Fibroblast of lung (primary cell): ENCODE results near the gene PCDHA1. TPM values are rescaled to one million over a fixed set of nuclear protein-coding genes. Genes with fewer than 3 reads are reported as not detected.

Experiments
- DNase-seq, 2 donors: peaks; one replicate each; pipeline versions ENCODE4 v3.0.0 to v3.0.0-alpha.2; 2010; ENCODE audit warnings: low read depth in 2 of 2
- H2AFZ ChIP-seq: 2 replicates; pipeline ENCODE4 v1.5.1; 2012; ENCODE audit warnings: low read length, control low read depth, inconsistent platforms
- H3K27ac ChIP-seq: 2 replicates; pipeline ENCODE4 v1.5.1; 2011; ENCODE audit warnings: low read length, control low read depth; ENCODE audit not compliant: insufficient read depth
- H3K27me3 ChIP-seq: 2 replicates; pipeline ENCODE4 v1.5.1; 2011; ENCODE audit warnings: mild to moderate bottlenecking, low read length; ENCODE audit not compliant: control insufficient read depth, insufficient read depth
- H3K36me3 ChIP-seq: 2 replicates; pipeline ENCODE4 v1.5.1; 2011; ENCODE audit warnings: low read length; ENCODE audit not compliant: control insufficient read depth, insufficient read depth
- H3K4me1 ChIP-seq: 2 replicates; pipeline ENCODE4 v1.5.1; 2011; ENCODE audit warnings: low read length; ENCODE audit not compliant: control insufficient read depth, insufficient read depth; ENCODE audit errors: extremely low read depth
- H3K4me2 ChIP-seq: 2 replicates; pipeline ENCODE4 v1.5.1; 2011; ENCODE audit warnings: low read length, control low read depth; ENCODE audit not compliant: insufficient read depth; ENCODE audit errors: extremely low read depth
- H3K4me3 ChIP-seq, 4 experiments: fragments of 200-600 bp in 1 of 4; sonication (generic) in 1 of 4; replicated peaks in 1 of 4; 2 replicates each; pipeline ENCODE4 v1.5.1; 2011 to 2016; ENCODE audit warnings: low read length in 4 of 4, low read depth in 3 of 4, mild to moderate bottlenecking in 3 of 4, control low read depth in 2 of 4, inconsistent platforms in 1 of 4, mixed read lengths in 1 of 4; ENCODE audit not compliant: insufficient read depth in 1 of 4; ENCODE audit errors: control extremely low read depth in 1 of 4
- H3K79me2 ChIP-seq: 2 replicates; pipeline ENCODE4 v1.5.1; 2012; ENCODE audit warnings: mild to moderate bottlenecking, low read length, inconsistent platforms; ENCODE audit not compliant: control insufficient read depth, insufficient read depth
- H3K9ac ChIP-seq: 2 replicates; pipeline ENCODE4 v1.5.1; 2011; ENCODE audit warnings: mild to moderate bottlenecking, low read length, control low read depth; ENCODE audit not compliant: insufficient read depth
- H3K9me3 ChIP-seq: 2 replicates; pipeline ENCODE4 v1.5.1; 2012; ENCODE audit warnings: low read depth, low read length; ENCODE audit not compliant: control insufficient read depth, insufficient read depth
- H4K20me1 ChIP-seq: 2 replicates; pipeline ENCODE4 v1.5.1; 2011; ENCODE audit warnings: low read length; ENCODE audit not compliant: control insufficient read depth, insufficient read depth; ENCODE audit errors: extremely low read depth
- EZH2 ChIP-seq: IDR thresholded peaks from 2 replicates; pipeline ENCODE4 v1.5.1; 2012; ENCODE audit warnings: low read length, control low read depth, mild to moderate bottlenecking; ENCODE audit errors: missing control alignments
- polyA plus RNA-seq, 2 donors: library from polyadenylated mRNA; depleted of rRNA in 1 of 2; stranded (reverse) in 1 of 2; unstranded in 1 of 2; fragments of >200 nt; gene quantifications; 2 replicates each; pipeline ENCODE4 v1.2.1, GENCODE V29; 2011 to 2012; ENCODE audit warnings: missing spikeins in 1 of 2
- total RNA-seq: library from RNA; depleted of rRNA; stranded (reverse); fragments of >200 nt; gene quantifications from 2 replicates; pipeline ENCODE4 v1.2.1, GENCODE V29; 2014
- TF ChIP-seq, protein P1 (sequence below), 2 donors: IDR thresholded peaks in 1 of 2; conservative IDR thresholded peaks in 1 of 2; 1 replicate in 1 of 2; 2 replicates in 1 of 2; pipeline ENCODE4 v1.5.1; 2011 to 2012; ENCODE audit warnings: low read length in 2 of 2, control low read depth in 1 of 2, inconsistent platforms in 1 of 2, low read depth in 1 of 2, mild to moderate bottlenecking in 1 of 2

The PCDHA1 gene
- total and polyA plus RNA-seq, 2 donors (not counting 1 experiment from before 2014, with no cell fraction given): under 0.01 to 0.12 TPM

DNA sequence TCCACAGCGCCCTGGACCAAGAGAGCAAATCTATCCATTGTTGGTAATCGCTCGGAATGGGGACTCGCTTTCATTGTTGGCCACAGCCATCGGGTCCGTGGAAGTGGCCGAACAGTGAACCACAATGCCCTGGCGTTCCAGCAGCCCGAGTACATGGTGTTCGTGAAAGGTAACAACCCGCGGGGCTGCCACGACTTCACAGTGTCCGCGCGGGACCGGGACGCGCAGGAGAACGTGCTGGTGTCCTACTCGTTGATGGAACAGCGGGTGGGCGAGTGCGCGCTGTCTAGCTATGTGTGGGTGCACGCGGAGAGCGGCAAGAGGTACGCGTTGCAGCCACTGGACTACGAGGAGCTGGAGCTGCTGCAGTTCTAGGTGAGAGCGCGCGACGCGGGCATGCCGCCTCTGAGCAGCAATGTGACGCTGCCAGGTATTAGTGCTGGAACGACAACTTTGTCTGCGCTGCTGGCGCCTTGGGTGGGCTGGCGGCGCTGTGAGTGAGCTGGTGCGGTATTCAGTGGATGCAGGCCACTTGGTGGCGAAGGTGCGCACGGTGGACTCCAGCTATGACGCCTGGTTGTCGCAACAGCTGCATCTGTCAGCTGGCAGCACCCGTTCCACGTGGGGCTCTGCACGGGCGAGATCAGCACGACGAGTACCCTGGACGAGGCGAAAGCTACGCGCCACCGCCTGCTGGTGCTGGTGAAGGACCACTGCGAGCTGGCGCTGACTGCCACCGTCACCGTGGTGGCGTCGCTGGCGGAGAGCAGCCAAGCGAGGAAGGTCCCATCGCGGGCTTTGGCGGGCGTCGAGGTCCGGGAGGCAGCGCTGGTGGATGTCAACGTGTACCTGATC lies 76.7 kb downstream of the PCDHA1 start:
- DNase-seq: no peak
- Histone ChIP-seq H3K27me3 (no peaks in the 10 kb centered on the region), H3K4me3 (no peak overlapping the region), H2AFZ (no peak overlapping the region), H3K4me2 (no peak overlapping the region), H3K9ac (no peak overlapping the region), H3K36me3 (no peaks in the 10 kb centered on the region), H4K20me1 (no peaks in the 10 kb centered on the region), H3K4me1 (no peaks in the 10 kb centered on the region), H3K27ac (no peak overlapping the region), H3K9me3 (no peaks in the 10 kb centered on the region), H3K79me2 (no peaks in the 10 kb centered on the region)
- no peak for TF ChIP-seq EZH2
- TF ChIP-seq, protein P1, sequence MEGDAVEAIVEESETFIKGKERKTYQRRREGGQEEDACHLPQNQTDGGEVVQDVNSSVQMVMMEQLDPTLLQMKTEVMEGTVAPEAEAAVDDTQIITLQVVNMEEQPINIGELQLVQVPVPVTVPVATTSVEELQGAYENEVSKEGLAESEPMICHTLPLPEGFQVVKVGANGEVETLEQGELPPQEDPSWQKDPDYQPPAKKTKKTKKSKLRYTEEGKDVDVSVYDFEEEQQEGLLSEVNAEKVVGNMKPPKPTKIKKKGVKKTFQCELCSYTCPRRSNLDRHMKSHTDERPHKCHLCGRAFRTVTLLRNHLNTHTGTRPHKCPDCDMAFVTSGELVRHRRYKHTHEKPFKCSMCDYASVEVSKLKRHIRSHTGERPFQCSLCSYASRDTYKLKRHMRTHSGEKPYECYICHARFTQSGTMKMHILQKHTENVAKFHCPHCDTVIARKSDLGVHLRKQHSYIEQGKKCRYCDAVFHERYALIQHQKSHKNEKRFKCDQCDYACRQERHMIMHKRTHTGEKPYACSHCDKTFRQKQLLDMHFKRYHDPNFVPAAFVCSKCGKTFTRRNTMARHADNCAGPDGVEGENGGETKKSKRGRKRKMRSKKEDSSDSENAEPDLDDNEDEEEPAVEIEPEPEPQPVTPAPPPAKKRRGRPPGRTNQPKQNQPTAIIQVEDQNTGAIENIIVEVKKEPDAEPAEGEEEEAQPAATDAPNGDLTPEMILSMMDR (conservative IDR thresholded peaks at IDR 0.05 in 1 of 2, IDR thresholded peaks at IDR 0.05 in 1 of 2; ENCODE audit: low read depth in 1 of 2, low read length in 2 of 2): no peak

DNA sequence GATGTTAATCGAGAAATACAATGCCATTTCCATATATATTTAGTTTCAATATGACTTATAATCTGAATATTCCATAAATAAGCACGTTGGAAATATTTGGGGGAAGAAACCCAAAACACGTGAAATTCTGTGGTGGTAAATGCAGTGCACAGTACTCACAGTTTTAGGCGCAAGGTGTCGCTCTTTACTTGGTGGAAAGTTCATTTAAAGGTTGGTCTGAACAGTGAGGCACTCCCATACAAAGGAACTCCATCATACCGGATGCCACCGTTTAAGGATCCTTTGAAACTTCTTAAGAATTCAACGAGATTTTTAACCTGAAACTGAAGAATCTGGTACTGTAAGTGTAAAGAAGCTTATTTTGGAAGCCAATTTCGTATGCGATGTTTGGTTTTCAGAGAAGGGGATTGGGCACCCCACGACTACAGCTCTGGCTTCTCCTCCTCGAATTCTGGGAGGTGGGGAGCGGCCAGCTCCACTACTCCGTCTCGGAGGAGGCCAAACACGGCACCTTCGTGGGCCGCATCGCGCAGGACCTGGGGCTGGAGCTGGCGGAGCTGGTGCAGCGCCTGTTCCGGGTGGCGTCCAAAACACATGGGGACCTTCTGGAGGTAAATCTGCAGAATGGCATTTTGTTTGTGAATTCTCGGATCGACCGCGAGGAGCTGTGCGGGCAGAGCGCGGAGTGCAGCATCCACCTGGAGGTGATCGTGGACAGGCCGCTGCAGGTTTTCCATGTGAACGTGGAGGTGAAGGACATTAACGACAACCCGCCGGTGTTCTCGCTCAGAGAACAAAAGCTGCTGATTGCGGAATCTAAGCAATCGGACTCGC lies 83.0 kb downstream of the PCDHA1 start, which contains the start of gene PCDHA11:
TSS of gene PCDHA11 (plus strand) at position 237 of the 834 bp plus-strand sequence. CDS start at position 384, 147 bp downstream.
- Histone ChIP-seq H3K9ac (no peak within 1 kb of the TSS), H3K79me2 (no peaks in the 10 kb centered on the region), H3K9me3 (no peaks in the 10 kb centered on the region), H3K36me3 (no peaks in the 10 kb centered on the region), H4K20me1 (no peaks in the 10 kb centered on the region), H3K27ac (no peak within 1 kb of the TSS), H3K27me3 (no peaks in the 10 kb centered on the region), H2AFZ (no peak within 1 kb of the TSS), H3K4me3 (no peak within 1 kb of the TSS), H3K4me2 (no peak within 1 kb of the TSS), H3K4me1 (no peaks in the 10 kb centered on the region)
- no peak for TF ChIP-seq EZH2
- TF ChIP-seq, protein P1 (conservative IDR thresholded peaks at IDR 0.05 in 1 of 2, IDR thresholded peaks at IDR 0.05 in 1 of 2; ENCODE audit: low read depth in 1 of 2, low read length in 2 of 2): no peak
- no peak for DNase-seq

DNA sequence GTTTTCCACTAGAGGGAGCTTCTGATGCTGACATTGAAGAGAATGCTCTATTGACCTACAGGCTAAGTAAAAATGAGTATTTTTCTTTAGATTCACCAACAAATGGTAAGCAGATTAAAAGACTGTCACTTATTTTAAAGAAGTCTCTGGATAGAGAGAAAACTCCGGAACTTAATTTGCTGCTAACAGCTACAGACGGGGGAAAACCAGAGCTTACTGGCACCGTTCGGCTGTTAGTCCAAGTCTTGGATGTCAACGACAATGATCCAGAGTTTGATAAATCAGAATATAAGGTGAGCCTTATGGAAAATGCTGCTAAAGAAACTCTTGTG lies 83.6 kb downstream of the PCDHA1 start:
- Histone ChIP-seq H3K9me3 (no peaks in the 10 kb centered on the region), H3K4me1 (no peaks in the 10 kb centered on the region), H3K9ac (no peak overlapping the region), H3K36me3 (no peaks in the 10 kb centered on the region), H3K4me3 (no peak overlapping the region), H4K20me1 (no peaks in the 10 kb centered on the region), H3K79me2 (no peaks in the 10 kb centered on the region), H3K27ac (no peak overlapping the region), H2AFZ (no peak overlapping the region), H3K27me3 (no peaks in the 10 kb centered on the region), H3K4me2 (no peak overlapping the region)
- DNase-seq: no peak
- TF ChIP-seq, protein P1 (conservative IDR thresholded peaks at IDR 0.05 in 1 of 2, IDR thresholded peaks at IDR 0.05 in 1 of 2; ENCODE audit: low read depth in 1 of 2, low read length in 2 of 2): no peak
- no peak for TF ChIP-seq EZH2
